Spleen (tissue), 11 donors: ENCODE measurements around the gene SULT1A2. TPM values are rescaled to one million over a fixed set of nuclear protein-coding genes. Genes with fewer than 3 reads are reported as not detected.
"Not testable (repeated sequence)": the region's sequence is repeated elsewhere in the genome, so short reads cannot be mapped to it uniquely, and the experiment has no call there.

ENCODE experiments used
- DNase-seq: peaks from one replicate; pipeline ENCODE4 v3.0.0-alpha.2; 2020
- H3K27ac ChIP-seq, 8 donors: fragments of 200-600 bp; sonication (generic) in 7 of 8; 1 replicate in 4 of 8; 2 replicates in 4 of 8; pipeline versions ENCODE4 v1.5.0 to v1.8.0; 2016 to 2021; ENCODE audit warnings: inconsistent platforms in 4 of 8, mild to moderate bottlenecking in 4 of 8, moderate library complexity in 1 of 8
- H3K27me3 ChIP-seq, 7 donors: fragments of 200-600 bp; sonication (generic) in 6 of 7; replicated peaks in 1 of 7; 1 replicate in 4 of 7; 2 replicates in 3 of 7; pipeline versions ENCODE4 v1.5.0 to v1.8.0; 2016 to 2021; ENCODE audit warnings: inconsistent platforms in 3 of 7, mild to moderate bottlenecking in 1 of 7
- H3K36me3 ChIP-seq, 6 donors: fragments of 200-600 bp; sonication (generic) in 5 of 6; 1 replicate in 4 of 6; 2 replicates in 2 of 6; pipeline versions ENCODE4 v1.5.0 to v1.8.0; 2016 to 2021; ENCODE audit warnings: inconsistent platforms in 2 of 6
- H3K4me1 ChIP-seq, 6 donors: fragments of 200-600 bp; sonication (generic) in 5 of 6; 1 replicate in 3 of 6; 2 replicates in 3 of 6; pipeline versions ENCODE4 v1.5.0 to v1.8.0; 2016 to 2021; ENCODE audit warnings: inconsistent platforms in 3 of 6
- H3K4me3 ChIP-seq, 8 donors: fragments of 200-600 bp; sonication (generic) in 7 of 8; 1 replicate in 4 of 8; 2 replicates in 4 of 8; pipeline versions ENCODE4 v1.5.0 to v1.8.0; 2016 to 2021; ENCODE audit warnings: inconsistent platforms in 4 of 8, mild to moderate bottlenecking in 4 of 8, moderate library complexity in 2 of 8
- H3K9me3 ChIP-seq, 8 donors: fragments of 200-600 bp; sonication (generic) in 7 of 8; 1 replicate in 4 of 8; 2 replicates in 4 of 8; pipeline versions ENCODE4 v1.5.0 to v1.8.0; 2016 to 2021; ENCODE audit warnings: inconsistent platforms in 4 of 8
- POLR2A ChIP-seq, 3 donors: fragments of 450-650 bp; IDR thresholded peaks; one replicate each; pipeline ENCODE4 v1.5.1; 2017; ENCODE audit warnings: antibody characterized with exemption in 3 of 3, mild to moderate bottlenecking in 1 of 3
- POLR2AphosphoS5 ChIP-seq, 3 donors: sonication (generic); formaldehyde crosslinking; IDR thresholded peaks; one replicate each; pipeline ENCODE4 v1.5.1; 2017; ENCODE audit warnings: antibody characterized with exemption in 3 of 3
- WGBS, 5 donors: extraction: QIAGEN DNeasy Blood & Tissue Kit in 3 of 5; methylation state at CpG; one replicate each; pipeline versions ENCODE4 v1.1.5 to v1.1.7; 2013 to 2018; 5-methylcytosine and 5-hydroxymethylcytosine counted together
- intact Hi-C: fragments of 100-400 bp; cut with DNase I; formaldehyde crosslinking; loops from one replicate; pipeline ENCODE4 v1.15.0; 2023; ENCODE audit warnings: low total_unique reads
- polyA plus RNA-seq, 3 donors: library from polyadenylated mRNA; stranded (reverse); fragments of 200-250 nt; gene quantifications; one replicate each; pipeline ENCODE4 v1.2.1, GENCODE V29; 2013
- total RNA-seq, 7 donors: library from RNA; depleted of rRNA in 3 of 7; stranded (reverse); fragments of >200 nt in 3 of 7; fragmentation: NEBNext Ultra II Directional in 4 of 7; extraction: Animal tissue kit (Norgen Biotek cat#: 25700) in 4 of 7; gene quantifications; one replicate each; pipeline versions ENCODE4 v1.1.0 to v1.2.1, GENCODE V29; 2016 to 2021
- TF ChIP-seq, protein P1 (sequence below), 11 experiments: fragments of 200-600 bp in 7 of 11; fragments of 450-650 bp in 4 of 11; sonication (generic) in 4 of 11; IDR thresholded peaks in 8 of 11; conservative IDR thresholded peaks in 3 of 11; 1 replicate in 7 of 11; 2 replicates in 4 of 11; pipeline versions ENCODE4 v1.4.0 to v1.8.0; 2016 to 2021; ENCODE audit warnings: antibody characterized with exemption in 11 of 11, inconsistent platforms in 4 of 11, mild to moderate bottlenecking in 1 of 11
- donor health status: healthy with polysubstance abuse.
- donor health status: DM: no; HTN: no; CAD: no; lungs with moderate emphysema.
- donor health status: DM: no; HTN: no; CAD: no.
- donor health status: Bipolar disorder and iron deficiency.
- donor health status: healthy.
- donor health status: DM: no; HTN: no; CAD: no.
- donor health status: DM: yes; HTN: yes; CAD: no.

SULT1A2 gene
- total and polyA plus RNA-seq, 10 donors: 1.3 to 9.4 (median 4.0) TPM

DNA sequence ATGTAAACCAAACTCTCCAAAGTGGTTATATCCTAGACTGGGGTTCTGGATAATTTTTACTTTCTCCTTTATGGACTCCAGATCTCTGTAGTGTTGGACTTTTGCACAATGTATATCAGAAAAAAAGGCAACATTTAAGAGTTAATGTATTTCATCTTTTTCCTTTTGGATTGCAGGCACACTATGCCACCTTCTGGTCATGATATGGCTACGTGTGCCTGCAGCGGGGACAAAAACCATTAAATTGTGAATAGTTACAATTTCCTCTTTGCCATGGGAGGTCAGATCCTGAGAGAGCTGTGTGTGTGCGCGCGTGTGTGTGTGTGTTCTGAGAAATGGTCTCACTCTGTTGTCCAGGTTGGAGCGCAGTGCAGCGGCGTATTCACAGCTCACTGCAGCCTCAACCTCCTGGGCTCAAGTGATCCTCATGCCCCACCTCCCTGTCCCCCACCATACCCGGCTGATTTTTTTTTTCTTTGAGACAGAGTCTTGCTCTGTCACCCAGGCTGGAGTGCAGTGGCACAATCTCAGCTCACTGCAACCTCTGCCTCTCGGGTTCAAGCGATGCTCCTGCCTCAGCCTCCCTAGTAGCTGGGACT lies 47.5 kb downstream of the SULT1A2 start:
- TF ChIP-seq, protein P1, sequence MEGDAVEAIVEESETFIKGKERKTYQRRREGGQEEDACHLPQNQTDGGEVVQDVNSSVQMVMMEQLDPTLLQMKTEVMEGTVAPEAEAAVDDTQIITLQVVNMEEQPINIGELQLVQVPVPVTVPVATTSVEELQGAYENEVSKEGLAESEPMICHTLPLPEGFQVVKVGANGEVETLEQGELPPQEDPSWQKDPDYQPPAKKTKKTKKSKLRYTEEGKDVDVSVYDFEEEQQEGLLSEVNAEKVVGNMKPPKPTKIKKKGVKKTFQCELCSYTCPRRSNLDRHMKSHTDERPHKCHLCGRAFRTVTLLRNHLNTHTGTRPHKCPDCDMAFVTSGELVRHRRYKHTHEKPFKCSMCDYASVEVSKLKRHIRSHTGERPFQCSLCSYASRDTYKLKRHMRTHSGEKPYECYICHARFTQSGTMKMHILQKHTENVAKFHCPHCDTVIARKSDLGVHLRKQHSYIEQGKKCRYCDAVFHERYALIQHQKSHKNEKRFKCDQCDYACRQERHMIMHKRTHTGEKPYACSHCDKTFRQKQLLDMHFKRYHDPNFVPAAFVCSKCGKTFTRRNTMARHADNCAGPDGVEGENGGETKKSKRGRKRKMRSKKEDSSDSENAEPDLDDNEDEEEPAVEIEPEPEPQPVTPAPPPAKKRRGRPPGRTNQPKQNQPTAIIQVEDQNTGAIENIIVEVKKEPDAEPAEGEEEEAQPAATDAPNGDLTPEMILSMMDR (IDR thresholded peaks at IDR 0.05 in 8 of 11, conservative IDR thresholded peaks at IDR 0.05 in 3 of 11): peak in 8 of 11 experiments; percentile 25 to 66 (median 41)
- no peak for TF ChIP-seq POLR2AphosphoS5 (IDR thresholded peaks at IDR 0.05)
- H3K9me3 ChIP-seq: no peaks in the 10 kb centered on the region
- H3K4me3 ChIP-seq: no peak overlapping the region
- 29 to 39% (median 36%) methylated on average over 11 of the region's 11 CpGs for WGBS, 5 donors
- no peaks in the 10 kb centered on the region for H3K36me3 ChIP-seq
- H3K27ac ChIP-seq: no peak overlapping the region
- H3K4me1 ChIP-seq: peaks cover 2 to 20% (median 9%) of the 10 kb centered on the region in 6 donors
- no peak for DNase-seq
- H3K27me3 ChIP-seq: peaks cover 0 to 50% (median 0%) of the 10 kb centered on the region in 7 donors
- intact Hi-C loops: no loop called here

DNA sequence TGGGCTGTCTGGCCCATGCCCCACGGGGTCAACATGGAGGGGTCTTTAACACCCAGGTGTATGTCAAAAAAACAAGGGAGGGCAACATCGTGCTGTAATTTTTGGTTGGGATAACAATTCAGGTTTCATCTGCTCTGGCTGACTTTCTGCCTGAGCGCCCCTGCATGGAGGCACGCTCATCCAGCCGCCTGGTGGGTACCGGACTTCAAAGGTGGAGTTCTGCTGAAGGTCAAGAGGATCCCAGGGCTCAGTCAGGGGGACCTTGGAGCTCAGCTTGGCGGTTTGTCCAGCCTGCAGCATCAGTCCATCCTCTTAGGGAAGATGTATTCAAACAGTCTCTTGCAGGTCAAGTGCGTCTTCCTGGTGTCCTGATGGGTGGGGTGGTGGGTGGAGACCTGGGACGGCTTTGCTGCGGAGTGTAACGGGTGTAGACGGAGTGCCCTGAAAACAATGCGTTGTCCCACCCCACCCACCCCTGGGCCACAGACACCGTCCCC lies 48.5 kb downstream of the SULT1A2 start:
- no peak for TF ChIP-seq POLR2A (IDR thresholded peaks at IDR 0.05)
- TF ChIP-seq, protein P1 (IDR thresholded peaks at IDR 0.05 in 8 of 11, conservative IDR thresholded peaks at IDR 0.05 in 3 of 11): no peak
- no peak for TF ChIP-seq POLR2AphosphoS5 (IDR thresholded peaks at IDR 0.05)
- peaks cover 0 to 15% (median 7%) of the 10 kb centered on the region in 6 donors for H3K4me1 ChIP-seq
- no peak overlapping the region for H3K4me3 ChIP-seq
- no peaks in the 10 kb centered on the region for H3K9me3 ChIP-seq
- H3K36me3 ChIP-seq: no peaks in the 10 kb centered on the region
- H3K27me3 ChIP-seq: peaks cover 0 to 61% (median 0%) of the 10 kb centered on the region in 7 donors
- intact Hi-C loops: no loop called here
- no peak for DNase-seq
- 64 to 89% (median 71%) methylated on average over 14 of the region's 14 CpGs for WGBS, 5 donors
- no peak overlapping the region for H3K27ac ChIP-seq

DNA sequence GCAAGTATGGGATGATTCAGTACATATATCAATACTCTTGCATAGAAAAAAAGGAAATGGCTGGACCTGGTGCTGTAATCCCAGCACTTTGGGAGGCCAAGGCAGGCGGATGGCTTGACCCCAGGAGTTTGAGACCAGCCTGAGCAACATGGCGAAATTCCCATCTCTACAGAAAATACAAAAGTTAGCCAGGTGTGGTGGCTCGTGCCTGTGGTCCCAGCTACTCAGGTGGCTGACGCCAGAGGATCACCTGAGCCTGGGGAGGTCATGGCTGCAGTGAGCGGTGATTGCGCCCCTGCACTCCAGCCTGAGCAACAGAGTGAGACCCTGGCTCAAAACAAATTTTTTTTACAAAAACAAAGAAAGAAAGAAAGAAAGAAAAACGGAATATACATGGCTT lies 50.2 kb downstream of the SULT1A2 start:
- no peak overlapping the region for H3K27ac ChIP-seq
- no peak overlapping the region for H3K4me3 ChIP-seq
- no peak for TF ChIP-seq POLR2AphosphoS5 (IDR thresholded peaks at IDR 0.05)
- TF ChIP-seq, protein P1 (IDR thresholded peaks at IDR 0.05 in 8 of 11, conservative IDR thresholded peaks at IDR 0.05 in 3 of 11): no peak
- peaks cover 0 to 63% (median 0%) of the 10 kb centered on the region in 7 donors for H3K27me3 ChIP-seq
- intact Hi-C loops: no loop called here
- H3K9me3 ChIP-seq: no peaks in the 10 kb centered on the region
- DNase-seq: no peak
- no peaks in the 10 kb centered on the region for H3K36me3 ChIP-seq
- WGBS, 5 donors: 85 to 89% (median 86%) methylated on average over 7 of the region's 7 CpGs
- peaks cover 0 to 22% (median 5%) of the 10 kb centered on the region in 6 donors for H3K4me1 ChIP-seq

DNA sequence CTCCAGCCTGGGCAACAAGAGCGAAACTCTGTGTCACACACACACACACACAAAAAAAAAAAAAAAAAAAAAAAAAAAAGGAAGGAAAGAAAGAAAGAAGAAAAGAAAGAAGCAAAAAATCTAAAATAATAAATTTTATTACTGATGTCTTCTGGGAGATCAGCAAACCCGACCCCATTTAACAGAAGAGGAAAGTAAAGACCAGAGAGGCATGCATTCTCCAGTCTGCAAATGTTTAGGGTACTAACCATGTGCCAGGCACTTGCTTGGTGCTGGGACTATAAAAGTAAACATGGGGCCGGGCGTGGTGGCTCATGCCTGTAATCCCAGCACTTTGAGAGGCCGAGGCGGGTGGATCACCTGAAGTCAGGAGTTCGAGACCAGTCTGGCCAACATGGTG lies 50.9 kb downstream of the SULT1A2 start:
- WGBS, 5 donors: 85 to 94% (median 87%) methylated on average over 6 to 7 of the region's 7 CpGs
- peaks cover 0 to 22% (median 5%) of the 10 kb centered on the region in 6 donors for H3K4me1 ChIP-seq
- DNase-seq, intact Hi-C loops, H3K9me3 ChIP-seq, H3K4me3 ChIP-seq, H3K27ac ChIP-seq, H3K36me3 ChIP-seq: not testable (repeated sequence)
- peaks cover 0 to 63% (median 0%) of the 10 kb centered on the region in 7 donors for H3K27me3 ChIP-seq
